Ectodermal cell (in vitro differentiated cells): ENCODE data around the gene MARCHF6.
"Not testable (repeated sequence)": the region's sequence is repeated elsewhere in the genome, so short reads cannot be mapped to it uniquely, and the experiment has no call there.

Experiments
- H3K27ac ChIP-seq: 2 replicates; pipeline ENCODE4 v1.7.0; 2013; ENCODE audit warnings: mild to moderate bottlenecking, low read depth, low read length; ENCODE audit not compliant: insufficient read depth, poor library complexity, severe bottlenecking
- H3K27me3 ChIP-seq: 2 replicates; pipeline ENCODE4 v1.7.0; 2013; ENCODE audit warnings: mild to moderate bottlenecking, low read length; ENCODE audit not compliant: insufficient read depth, control insufficient read depth, poor library complexity, severe bottlenecking
- H3K36me3 ChIP-seq: one replicate; pipeline ENCODE4 v1.7.0; 2013; ENCODE audit warnings: low read length; ENCODE audit not compliant: control insufficient read depth, insufficient read depth
- H3K4me1 ChIP-seq: one replicate; pipeline ENCODE4 v1.7.0; 2013; ENCODE audit warnings: low read length; ENCODE audit not compliant: control insufficient read depth, insufficient read depth
- H3K4me3 ChIP-seq: 2 replicates; pipeline ENCODE4 v1.7.0; 2013; ENCODE audit warnings: low read depth, low read length, control low read depth; ENCODE audit not compliant: insufficient read depth
- H3K9me3 ChIP-seq: 2 replicates; pipeline ENCODE4 v1.7.0; 2013; ENCODE audit warnings: mild to moderate bottlenecking, low read length, moderate library complexity; ENCODE audit not compliant: control insufficient read depth
- WGBS, 2 experiments: methylation state at CpG; one replicate each; pipeline ENCODE4 v1.1.7; 2013; ENCODE audit warnings: missing lambda C conversion rate in 2 of 2; 5-methylcytosine and 5-hydroxymethylcytosine counted together

MARCHF6 gene

DNA sequence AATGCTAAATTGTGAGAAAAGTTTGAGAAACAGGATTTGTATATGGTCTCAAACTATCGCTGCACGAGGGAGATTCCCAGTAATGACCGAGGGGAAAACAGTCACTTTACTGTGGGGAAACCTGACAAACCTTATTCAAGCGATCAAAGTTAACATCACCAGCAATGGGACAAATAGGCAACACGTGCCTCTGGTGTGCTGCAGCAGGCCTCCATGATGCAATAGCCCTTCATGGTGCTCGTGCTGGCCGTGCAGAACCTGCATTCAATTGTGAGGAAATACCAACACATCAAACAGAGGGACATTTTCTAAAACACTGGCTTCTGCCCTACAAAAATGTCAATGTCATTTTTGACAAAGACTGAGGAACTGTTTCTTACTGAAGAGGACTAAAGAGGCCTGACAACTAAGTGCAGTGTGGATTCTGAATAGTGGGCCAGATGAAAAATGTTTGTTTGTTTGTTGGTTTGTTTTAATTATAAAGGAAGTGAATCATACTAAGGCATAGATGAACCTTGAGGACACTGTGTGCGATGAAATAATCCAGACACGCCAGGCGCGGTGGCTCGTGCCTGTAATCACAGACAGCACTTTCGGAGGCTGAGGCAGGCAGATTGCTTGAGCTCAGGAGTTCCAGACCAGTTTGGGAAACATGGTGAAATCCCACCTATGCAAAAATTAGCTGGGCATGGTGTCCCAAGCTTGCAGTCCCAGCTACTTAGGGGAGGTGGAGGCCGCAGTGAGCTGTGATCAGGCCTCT lies 17.6 kb upstream of the MARCHF6 start:
- 90 to 92% methylated on average over 14 of the region's 14 CpGs for WGBS, 2 experiments
- no peaks in the 10 kb centered on the region for H3K9me3 ChIP-seq
- no peak overlapping the region for H3K4me3 ChIP-seq
- no peak overlapping the region for H3K27ac ChIP-seq
- H3K36me3 ChIP-seq = no peaks in the 10 kb centered on the region
- peaks cover 7% of the 10 kb centered on the region for H3K4me1 ChIP-seq
- H3K27me3 ChIP-seq = peaks cover 45% of the 10 kb centered on the region

DNA sequence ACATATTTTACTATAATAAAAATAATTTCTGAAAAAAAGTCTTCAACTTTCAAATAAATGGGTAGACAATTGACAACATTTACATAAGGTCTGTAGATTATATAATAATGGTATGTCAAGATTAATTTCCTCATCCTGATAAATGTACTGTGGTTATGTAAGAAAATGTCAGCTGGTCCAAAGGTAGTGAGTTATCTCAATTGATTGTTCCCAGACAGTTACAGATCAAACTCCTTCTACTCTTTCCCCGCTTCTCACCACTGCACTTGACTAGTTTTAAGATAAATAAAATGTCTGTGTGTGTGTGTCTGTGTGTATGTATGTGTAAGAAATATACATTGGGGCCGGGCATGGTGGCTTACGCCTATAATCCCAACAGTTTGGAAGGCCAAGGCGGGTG lies 16.4 kb upstream of the MARCHF6 start:
- Histone ChIP-seq H3K4me3 (no peak overlapping the region), H3K4me1 (peaks cover 7% of the 10 kb centered on the region), H3K36me3 (no peaks in the 10 kb centered on the region), H3K27me3 (peaks cover 33% of the 10 kb centered on the region), H3K27ac (no peak overlapping the region), H3K9me3 (no peaks in the 10 kb centered on the region)
- 96% methylated on average over 3 to 4 of the region's 4 CpGs for WGBS, 2 experiments

DNA sequence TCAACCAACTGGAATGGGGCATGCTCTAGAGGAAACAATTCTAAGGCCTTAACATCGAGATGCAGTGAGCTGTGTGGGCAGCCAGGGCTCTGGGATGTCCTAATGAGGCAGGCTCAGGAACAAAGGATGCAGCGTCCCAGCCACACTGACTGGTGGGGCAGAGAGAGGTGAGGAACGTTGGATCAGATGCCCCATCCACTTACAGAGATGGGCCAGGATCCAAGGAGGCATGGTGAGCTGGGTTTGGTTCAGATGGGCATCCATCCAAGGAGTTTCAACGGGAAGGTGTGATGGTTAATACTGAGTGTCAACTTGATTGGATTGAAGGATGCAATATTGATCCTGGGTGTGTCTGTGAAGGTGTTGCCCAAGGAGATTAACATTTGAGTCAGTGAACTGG lies 15.5 kb upstream of the MARCHF6 start:
- no peak overlapping the region for H3K4me3 ChIP-seq

GRCh38 chr5:10338686-10339057 lies 14.8 kb upstream of the MARCHF6 start:
- Histone ChIP-seq H3K4me1 (peaks cover 7% of the 10 kb centered on the region), H3K4me3 (no peak overlapping the region), H3K9me3 (no peaks in the 10 kb centered on the region), H3K36me3 (peaks cover 4% of the 10 kb centered on the region), H3K27me3 (peaks cover 17% of the 10 kb centered on the region), H3K27ac (no peak overlapping the region)
- WGBS, 2 experiments = 97% methylated on average over 2 of the region's 2 CpGs; no CpG with 5 or more reads in 1 of the 2 experiments

More for the DNA sequence above, 15.5 kb upstream of the MARCHF6 start:
- H3K27me3 ChIP-seq = peaks cover 24% of the 10 kb centered on the region
- peaks cover 7% of the 10 kb centered on the region for H3K4me1 ChIP-seq
- no peak overlapping the region for H3K27ac ChIP-seq
- peaks cover 4% of the 10 kb centered on the region for H3K36me3 ChIP-seq
- 90 to 92% methylated on average over 4 of the region's 4 CpGs for WGBS, 2 experiments
- H3K9me3 ChIP-seq = no peaks in the 10 kb centered on the region

GRCh38 chr5:10339058-10339811 lies 14.3 kb upstream of the MARCHF6 start:
- peaks cover 12% of the 10 kb centered on the region for H3K27me3 ChIP-seq
- H3K4me1 ChIP-seq = peaks cover 7% of the 10 kb centered on the region
- H3K9me3 ChIP-seq = no peaks in the 10 kb centered on the region
- 57 to 60% methylated on average over 19 of the region's 19 CpGs for WGBS, 2 experiments
- H3K36me3 ChIP-seq = peaks cover 4% of the 10 kb centered on the region
- no peak overlapping the region for H3K4me3 ChIP-seq
- H3K27ac ChIP-seq = peak overlapping the region; percentile 76

- H3K4me3 ChIP-seq = no peak overlapping the region
- WGBS, 2 experiments = 78 to 81% methylated on average over 3 of the region's 3 CpGs
- H3K4me1 ChIP-seq = peaks cover 7% of the 10 kb centered on the region
- H3K9me3 ChIP-seq = no peaks in the 10 kb centered on the region
- peaks cover 5% of the 10 kb centered on the region for H3K27me3 ChIP-seq
- H3K27ac ChIP-seq = peak overlapping the region; percentile 76
- peaks cover 4% of the 10 kb centered on the region for H3K36me3 ChIP-seq
These were observed 13.5 kb upstream of the MARCHF6 start for GRCh38 chr5:10339958-10340357.

DNA sequence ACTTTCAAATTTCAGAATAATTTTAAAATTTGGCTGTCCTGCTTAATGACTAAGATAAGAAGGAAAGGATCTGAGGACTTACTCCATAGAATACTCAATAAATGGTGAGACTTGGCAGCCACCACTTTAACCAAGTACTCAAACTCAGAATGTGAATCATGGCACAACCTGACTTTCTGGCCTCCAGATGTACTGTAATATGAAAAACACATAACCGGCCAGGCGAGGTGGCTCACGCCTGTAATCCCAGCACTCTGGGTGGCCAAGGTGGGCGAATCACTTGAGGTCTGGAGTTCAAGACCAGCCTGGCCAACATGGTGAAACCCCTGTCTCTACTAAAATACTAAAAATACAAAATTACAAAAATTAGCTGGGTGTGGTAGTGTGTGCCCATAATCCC lies 10.0 kb upstream of the MARCHF6 start:
- peaks cover 4% of the 10 kb centered on the region for H3K36me3 ChIP-seq
- WGBS, 2 experiments = 91 to 96% methylated on average over 4 of the region's 4 CpGs
- no peak overlapping the region for H3K4me3 ChIP-seq

DNA sequence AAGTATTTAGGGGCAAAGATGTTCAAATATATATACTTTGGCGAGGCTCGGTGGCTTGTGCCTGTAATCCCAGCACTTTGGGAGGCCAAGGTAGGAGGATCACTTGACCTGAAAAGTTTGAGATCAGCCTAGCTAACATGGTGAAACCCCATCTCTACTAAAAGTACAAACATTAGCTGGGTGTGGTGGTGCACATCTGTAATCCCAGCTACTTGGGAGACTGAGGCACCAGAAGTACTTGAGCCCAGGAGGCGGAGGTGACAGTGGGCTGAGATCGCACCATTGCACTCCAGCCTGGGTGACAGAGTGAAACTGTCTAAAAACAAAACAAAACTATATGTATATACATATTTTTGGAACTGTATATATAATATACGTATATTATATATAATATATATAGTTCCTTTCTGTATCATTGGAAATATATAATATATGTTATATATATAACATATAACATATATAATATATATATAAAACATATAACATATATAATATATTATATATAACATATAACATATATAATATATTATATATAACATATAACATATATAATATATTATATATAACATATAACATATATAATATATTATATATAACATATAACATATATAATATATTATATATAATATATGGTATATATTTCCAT lies 8.9 kb upstream of the MARCHF6 start:
- H3K9me3 ChIP-seq, H3K4me3 ChIP-seq, H3K36me3 ChIP-seq, H3K27me3 ChIP-seq, H3K4me1 ChIP-seq, H3K27ac ChIP-seq: not testable (repeated sequence)
- 97 to 98% methylated on average over 4 of the region's 5 CpGs for WGBS, 2 experiments

More for the DNA sequence above, 10.0 kb upstream of the MARCHF6 start:
- H3K9me3 ChIP-seq = no peaks in the 10 kb centered on the region
- peaks cover 7% of the 10 kb centered on the region for H3K4me1 ChIP-seq
- no peak overlapping the region for H3K27ac ChIP-seq
- no peaks in the 10 kb centered on the region for H3K27me3 ChIP-seq

- H3K4me3 ChIP-seq = no peak overlapping the region
- H3K27ac ChIP-seq = no peak overlapping the region
- 91 to 93% methylated on average over 2 of the region's 2 CpGs for WGBS, 2 experiments
These were observed 5.2 kb upstream of the MARCHF6 start for GRCh38 chr5:10348258-10348657.

More at GRCh38 chr5:10348258-10348657, 5.2 kb upstream of the MARCHF6 start:
- peaks cover 7% of the 10 kb centered on the region for H3K4me1 ChIP-seq
- H3K36me3 ChIP-seq = no peaks in the 10 kb centered on the region
- no peaks in the 10 kb centered on the region for H3K27me3 ChIP-seq
- no peaks in the 10 kb centered on the region for H3K9me3 ChIP-seq
